Heart left ventricle (tissue), 13 donors: Measurements from ENCODE around the gene MRPS7.

Source experiments
- CTCF ChIP-seq, 12 donors: fragments of 200-600 bp; sonication (generic) in 4 of 12; IDR thresholded peaks; one replicate each; pipeline versions ENCODE4 v1.5.0 to v1.8.0; 2018 to 2022; ENCODE audit warnings: antibody characterized with exemption in 12 of 12, mild to moderate bottlenecking in 5 of 12
- POLR2A ChIP-seq, 2 donors: fragments of 450-650 bp; IDR thresholded peaks; one replicate each; pipeline ENCODE4 v1.6.1; 2017; ENCODE audit warnings: antibody characterized with exemption in 2 of 2, mild to moderate bottlenecking in 2 of 2, moderate library complexity in 2 of 2
- donor health status: ischemic (EF 13 %, LVEDD 7.1; RV severe dilation, severe dysfunction).
- donor health status: DM: no; HTN: yes; CAD: no.
- donor health status: DM: no; HTN: no; CAD: no.
- donor health status: ischemic (EF 25% LVEDD 6.9; RV normal size, moderate dysfunction).
- donor health status: ischemic (EF 25% LVEDD 5.7; RV mildly dilated, moderate dysfunction).
- donor health status: ischemic (EF 35%, LVEDD 5.7; RV mildly dilated, moderate dysfunction).
- donor health status: nonischemic (EF 11% LVEDD 7.7; RV severe dilation, severe dysfunction).
- donor health status: DM: yes; HTN: yes; CAD: no.
- donor health status: PGD.
- donor health status: ischemic (EF 29% LVEDD 5.4; RV normal size, mild dysfunction).
- donor health status: nonischemic (EF 23%, LVEDD 6.1; RV moderate dilation, normal function).

GRCh38 chr17:75265614-75266315, 4.1 kb downstream of the MRPS7 start:
- no peak for TF ChIP-seq CTCF (IDR thresholded peaks at IDR 0.05)
- TF ChIP-seq POLR2A (IDR thresholded peaks at IDR 0.05) = no peak
